Loucy (cell line): ENCODE results near the gene DISC1.

Experiments
- H2AFZ ChIP-seq: fragments of 200-600 bp; sonication (generic); 2 replicates; pipeline ENCODE4 v1.6.0; 2016; ENCODE audit warnings: antibody characterized with exemption, mild to moderate bottlenecking, low read length, moderate library complexity
- H3F3A ChIP-seq: fragments of 200-600 bp; 2 replicates; pipeline ENCODE4 v1.6.0; 2016; ENCODE audit warnings: antibody characterized with exemption, low read depth, mild to moderate bottlenecking
- H3K27me3 ChIP-seq: fragments of 200-600 bp; sonication (generic); 2 replicates; pipeline ENCODE4 v1.6.1; 2014; ENCODE audit warnings: low read length, mild to moderate bottlenecking; ENCODE audit not compliant: insufficient read depth, poor library complexity, severe bottlenecking
- H3K36me3 ChIP-seq: fragments of 200-600 bp; sonication (generic); 2 replicates; pipeline ENCODE4 v1.6.1; 2016; ENCODE audit warnings: low read length; ENCODE audit not compliant: insufficient read depth
- H3K4me1 ChIP-seq: fragments of 200-600 bp; sonication (generic); 2 replicates; pipeline ENCODE4 v1.5.1; 2014; ENCODE audit warnings: low read length, mild to moderate bottlenecking; ENCODE audit not compliant: insufficient read depth, poor library complexity, severe bottlenecking
- H3K4me2 ChIP-seq: fragments of 200-600 bp; sonication (generic); 2 replicates; pipeline ENCODE4 v1.6.0; 2014; ENCODE audit warnings: antibody characterized with exemption, low read length, low read depth, mild to moderate bottlenecking; ENCODE audit not compliant: poor library complexity, severe bottlenecking
- H3K4me3 ChIP-seq: fragments of 200-600 bp; sonication (generic); 2 replicates; pipeline ENCODE4 v1.5.1; 2014; ENCODE audit warnings: low read length, mild to moderate bottlenecking, mixed read lengths; ENCODE audit not compliant: poor library complexity, severe bottlenecking
- H3K79me2 ChIP-seq: fragments of 200-600 bp; sonication (generic); 2 replicates; pipeline ENCODE4 v1.6.1; 2014; ENCODE audit warnings: low read length; ENCODE audit not compliant: insufficient read depth
- H3K9ac ChIP-seq: fragments of 200-600 bp; sonication (generic); 2 replicates; pipeline ENCODE4 v1.6.0; 2014; ENCODE audit warnings: mild to moderate bottlenecking, low read depth, low read length, moderate library complexity; ENCODE audit not compliant: poor library complexity, severe bottlenecking
- H3K9me2 ChIP-seq: fragments of 200-600 bp; sonication (generic); replicated peaks from 2 replicates; pipeline ENCODE4 v1.6.1; 2016; ENCODE audit warnings: low read depth, low read length, mixed read lengths
- H3K9me3 ChIP-seq: fragments of 200-600 bp; sonication (generic); 2 replicates; pipeline ENCODE4 v1.6.1; 2014; ENCODE audit warnings: mild to moderate bottlenecking, antibody characterized with exemption, low read length, low read depth; ENCODE audit not compliant: insufficient read depth
- H4K20me1 ChIP-seq: fragments of 200-600 bp; sonication (generic); 2 replicates; pipeline ENCODE4 v1.6.0; 2014; ENCODE audit warnings: antibody characterized with exemption, low read length, mild to moderate bottlenecking; ENCODE audit not compliant: insufficient read depth, poor library complexity, severe bottlenecking
- EZH2phosphoT487 ChIP-seq: fragments of 200-600 bp; IDR thresholded peaks from 2 replicates; pipeline ENCODE4 v1.6.1; 2018; ENCODE audit warnings: antibody characterized with exemption, mild to moderate bottlenecking, moderate library complexity, borderline replicate concordance
- TF ChIP-seq, protein P1 (sequence below): fragments of 200-600 bp; sonication (generic); conservative IDR thresholded peaks from 2 replicates; pipeline ENCODE4 v1.5.1; 2014; ENCODE audit warnings: mild to moderate bottlenecking, antibody characterized with exemption, low read length

DISC1 gene

DNA sequence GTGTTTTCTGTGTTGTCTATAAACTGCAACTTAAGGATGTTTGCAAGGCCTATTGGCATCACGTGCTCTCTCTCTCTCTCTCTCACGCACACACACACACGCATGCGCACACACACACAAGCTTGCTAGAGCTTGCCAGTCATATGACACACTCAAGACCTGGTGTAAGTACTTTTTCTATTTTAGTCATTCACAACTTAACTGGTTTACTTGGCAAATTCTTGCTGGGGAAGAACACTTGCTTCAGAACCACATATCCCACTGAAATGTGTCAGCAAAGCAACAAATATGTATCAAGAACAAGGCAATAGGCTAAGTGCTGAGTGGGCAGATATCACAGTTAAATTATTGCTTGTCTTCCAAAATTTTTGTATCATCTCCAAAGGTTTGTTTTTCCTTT, 107.8 kb downstream of the DISC1 start:
- Histone ChIP-seq H3K4me2 (no peak overlapping the region), H3K27me3 (no peaks in the 10 kb centered on the region), H3K9me3 (no peaks in the 10 kb centered on the region; the same call in 1 of the 2 replicates), H4K20me1 (no peaks in the 10 kb centered on the region), H3F3A (no peaks in the 10 kb centered on the region), H3K4me1 (no peaks in the 10 kb centered on the region), H3K36me3 (peaks cover 5% of the 10 kb centered on the region; the same call in 1 of the 2 replicates), H3K9ac (no peak overlapping the region), H2AFZ (no peak overlapping the region), H3K79me2 (peaks cover 9% of the 10 kb centered on the region; the same call in 1 of the 2 replicates), H3K4me3 (no peak overlapping the region), H3K9me2 (no peaks in the 10 kb centered on the region)
- no peak for TF ChIP-seq EZH2phosphoT487
- TF ChIP-seq, protein P1, sequence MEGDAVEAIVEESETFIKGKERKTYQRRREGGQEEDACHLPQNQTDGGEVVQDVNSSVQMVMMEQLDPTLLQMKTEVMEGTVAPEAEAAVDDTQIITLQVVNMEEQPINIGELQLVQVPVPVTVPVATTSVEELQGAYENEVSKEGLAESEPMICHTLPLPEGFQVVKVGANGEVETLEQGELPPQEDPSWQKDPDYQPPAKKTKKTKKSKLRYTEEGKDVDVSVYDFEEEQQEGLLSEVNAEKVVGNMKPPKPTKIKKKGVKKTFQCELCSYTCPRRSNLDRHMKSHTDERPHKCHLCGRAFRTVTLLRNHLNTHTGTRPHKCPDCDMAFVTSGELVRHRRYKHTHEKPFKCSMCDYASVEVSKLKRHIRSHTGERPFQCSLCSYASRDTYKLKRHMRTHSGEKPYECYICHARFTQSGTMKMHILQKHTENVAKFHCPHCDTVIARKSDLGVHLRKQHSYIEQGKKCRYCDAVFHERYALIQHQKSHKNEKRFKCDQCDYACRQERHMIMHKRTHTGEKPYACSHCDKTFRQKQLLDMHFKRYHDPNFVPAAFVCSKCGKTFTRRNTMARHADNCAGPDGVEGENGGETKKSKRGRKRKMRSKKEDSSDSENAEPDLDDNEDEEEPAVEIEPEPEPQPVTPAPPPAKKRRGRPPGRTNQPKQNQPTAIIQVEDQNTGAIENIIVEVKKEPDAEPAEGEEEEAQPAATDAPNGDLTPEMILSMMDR: no peak

DNA sequence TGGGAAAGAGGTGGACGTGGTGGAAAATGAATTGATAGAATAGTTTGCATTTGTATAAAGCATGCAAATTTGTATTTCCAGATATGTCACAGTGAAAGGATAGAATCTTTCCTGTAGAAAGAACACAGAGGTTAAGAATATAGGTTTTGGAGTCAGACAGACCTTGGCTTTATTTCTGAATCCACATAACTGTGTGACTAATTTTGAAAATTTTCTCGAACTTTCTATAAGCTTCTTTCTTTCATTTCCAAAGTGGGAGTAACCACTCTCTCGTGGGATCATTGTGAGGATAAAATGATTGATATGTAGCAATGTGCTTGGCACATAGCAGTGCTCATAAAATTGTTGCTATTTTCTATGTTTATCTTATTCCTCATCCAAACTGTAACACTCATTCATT, 108.8 kb downstream of the DISC1 start:
- H4K20me1 ChIP-seq: no peaks in the 10 kb centered on the region
- no peak for TF ChIP-seq EZH2phosphoT487
- TF ChIP-seq, protein P1: no peak
- no peaks in the 10 kb centered on the region for H3K27me3 ChIP-seq
- no peak overlapping the region for H3K9ac ChIP-seq
- no peaks in the 10 kb centered on the region for H3K4me1 ChIP-seq
- no peaks in the 10 kb centered on the region for H3F3A ChIP-seq
- H2AFZ ChIP-seq: no peak overlapping the region
- peaks cover 5% of the 10 kb centered on the region; the same call in 1 of the 2 replicates for H3K36me3 ChIP-seq
- peaks cover 9% of the 10 kb centered on the region; the same call in 1 of the 2 replicates for H3K79me2 ChIP-seq
- H3K4me2 ChIP-seq: no peak overlapping the region
- no peaks in the 10 kb centered on the region for H3K9me2 ChIP-seq
- no peaks in the 10 kb centered on the region; the same call in 1 of the 2 replicates for H3K9me3 ChIP-seq
- no peak overlapping the region for H3K4me3 ChIP-seq

DNA sequence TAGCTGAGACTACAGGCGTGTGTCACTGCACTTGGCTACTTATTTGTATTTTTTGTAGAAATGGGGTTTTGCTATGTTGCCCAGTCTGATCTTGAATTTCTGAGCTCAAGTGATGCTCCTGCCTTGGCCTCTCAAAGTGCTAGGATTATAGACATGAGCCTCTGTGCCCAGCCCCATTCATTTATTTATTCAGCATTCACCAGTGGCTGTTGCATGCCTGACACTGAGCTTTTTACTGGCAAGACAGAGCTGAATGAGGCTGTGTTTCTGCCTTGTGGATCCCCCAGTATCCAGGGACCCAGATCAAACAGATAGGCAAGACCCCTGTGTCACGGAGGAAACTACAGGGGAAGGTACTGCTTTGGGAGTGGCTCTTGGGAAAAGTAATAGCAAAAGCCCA, 109.4 kb downstream of the DISC1 start:
- peaks cover 9% of the 10 kb centered on the region; the same call in 1 of the 2 replicates for H3K79me2 ChIP-seq
- no peaks in the 10 kb centered on the region for H3K4me1 ChIP-seq
- H2AFZ ChIP-seq: no peak overlapping the region
- H3F3A ChIP-seq: no peaks in the 10 kb centered on the region
- no peaks in the 10 kb centered on the region for H4K20me1 ChIP-seq
- no peak overlapping the region for H3K4me3 ChIP-seq
- TF ChIP-seq EZH2phosphoT487: no peak
- TF ChIP-seq, protein P1: no peak
- H3K9me2 ChIP-seq: no peaks in the 10 kb centered on the region
- no peak overlapping the region for H3K4me2 ChIP-seq
- no peaks in the 10 kb centered on the region; the same call in 1 of the 2 replicates for H3K9me3 ChIP-seq
- peaks cover 5% of the 10 kb centered on the region; the same call in 1 of the 2 replicates for H3K36me3 ChIP-seq
- no peak overlapping the region for H3K9ac ChIP-seq
- H3K27me3 ChIP-seq: no peaks in the 10 kb centered on the region
